ENCODE measurements around the gene CYB561.

CYB561 gene

GRCh38 chr17:63488851-63489250, 42.7 kb upstream of the CYB561 start:
- H3K27me3 ChIP-seq (ENCODE audit: control insufficient read depth in 1 of 2, insufficient read depth in 2 of 2, low read length in 2 of 2): peaks cover 0 to 8% of the 10 kb centered on the region in 2 donors
- H3K4me3 ChIP-seq (ENCODE audit: low read length in 2 of 2): no peak overlapping the region
- no peaks in the 10 kb centered on the region for H3K36me3 ChIP-seq (ENCODE audit: control insufficient read depth in 2 of 2, insufficient read depth in 2 of 2, low read length in 2 of 2)
- H3K27ac ChIP-seq (ENCODE audit: low read length): no peak overlapping the region
- H3K9ac ChIP-seq (ENCODE audit: low read length in 2 of 2): no peak overlapping the region
- no peaks in the 10 kb centered on the region for H3K9me3 ChIP-seq (ENCODE audit: control insufficient read depth in 2 of 2, low read length in 2 of 2)
- H3K4me1 ChIP-seq (ENCODE audit: control insufficient read depth, insufficient read depth, low read length): no peaks in the 10 kb centered on the region

- Histone ChIP-seq H3K4me3 (ENCODE audit: low read length in 2 of 2) (no peak overlapping the region), H3K27me3 (ENCODE audit: control insufficient read depth in 1 of 2, insufficient read depth in 2 of 2, low read length in 2 of 2) (peaks cover 3 to 8% of the 10 kb centered on the region in 2 donors), H3K27ac (ENCODE audit: low read length) (no peak overlapping the region), H3K4me1 (ENCODE audit: control insufficient read depth, insufficient read depth, low read length) (no peaks in the 10 kb centered on the region), H3K9me3 (ENCODE audit: control insufficient read depth in 2 of 2, low read length in 2 of 2) (no peaks in the 10 kb centered on the region), H3K36me3 (ENCODE audit: control insufficient read depth in 2 of 2, insufficient read depth in 2 of 2, low read length in 2 of 2) (no peaks in the 10 kb centered on the region), H3K9ac (ENCODE audit: low read length in 2 of 2) (no peak overlapping the region)
These were observed 40.9 kb upstream of the CYB561 start for GRCh38 chr17:63487014-63487339.

GRCh38 chr17:63486317-63487013, 40.4 kb upstream of the CYB561 start:
- no peak overlapping the region for H3K4me3 ChIP-seq (ENCODE audit: low read length in 2 of 2)
- H3K4me1 ChIP-seq (ENCODE audit: control insufficient read depth, insufficient read depth, low read length): no peaks in the 10 kb centered on the region
- H3K27me3 ChIP-seq (ENCODE audit: control insufficient read depth in 1 of 2, insufficient read depth in 2 of 2, low read length in 2 of 2): peaks cover 3 to 8% of the 10 kb centered on the region in 2 donors
- H3K9ac ChIP-seq (ENCODE audit: low read length in 2 of 2): no peak overlapping the region
- no peaks in the 10 kb centered on the region for H3K9me3 ChIP-seq (ENCODE audit: control insufficient read depth in 2 of 2, low read length in 2 of 2)
- H3K27ac ChIP-seq (ENCODE audit: low read length): no peak overlapping the region
- H3K36me3 ChIP-seq (ENCODE audit: control insufficient read depth in 2 of 2, insufficient read depth in 2 of 2, low read length in 2 of 2): no peaks in the 10 kb centered on the region

GRCh38 chr17:63483655-63484575, 37.8 kb upstream of the CYB561 start:
- Histone ChIP-seq H3K4me1 (ENCODE audit: control insufficient read depth, insufficient read depth, low read length) (no peaks in the 10 kb centered on the region), H3K9me3 (ENCODE audit: control insufficient read depth in 2 of 2, low read length in 2 of 2) (no peaks in the 10 kb centered on the region), H3K27ac (ENCODE audit: low read length) (no peak overlapping the region), H3K36me3 (ENCODE audit: control insufficient read depth in 2 of 2, insufficient read depth in 2 of 2, low read length in 2 of 2) (no peaks in the 10 kb centered on the region), H3K9ac (ENCODE audit: low read length in 2 of 2) (no peak overlapping the region), H3K27me3 (ENCODE audit: control insufficient read depth in 1 of 2, insufficient read depth in 2 of 2, low read length in 2 of 2) (peaks cover 8 to 26% of the 10 kb centered on the region in 2 donors), H3K4me3 (ENCODE audit: low read length in 2 of 2) (no peak overlapping the region)

- Histone ChIP-seq H3K9ac (ENCODE audit: low read length in 2 of 2) (no peak overlapping the region), H3K27me3 (ENCODE audit: control insufficient read depth in 1 of 2, insufficient read depth in 2 of 2, low read length in 2 of 2) (peaks cover 14 to 33% of the 10 kb centered on the region in 2 donors), H3K4me3 (ENCODE audit: low read length in 2 of 2) (no peak overlapping the region), H3K9me3 (ENCODE audit: control insufficient read depth in 2 of 2, low read length in 2 of 2) (no peaks in the 10 kb centered on the region), H3K36me3 (ENCODE audit: control insufficient read depth in 2 of 2, insufficient read depth in 2 of 2, low read length in 2 of 2) (no peaks in the 10 kb centered on the region), H3K27ac (ENCODE audit: low read length) (no peak overlapping the region), H3K4me1 (ENCODE audit: control insufficient read depth, insufficient read depth, low read length) (peaks cover 4% of the 10 kb centered on the region)
These were observed 36.9 kb upstream of the CYB561 start for GRCh38 chr17:63483038-63483437.

- Histone ChIP-seq H3K9ac (ENCODE audit: low read length in 2 of 2) (no peak overlapping the region), H3K9me3 (ENCODE audit: control insufficient read depth in 2 of 2, low read length in 2 of 2) (no peaks in the 10 kb centered on the region), H3K27ac (ENCODE audit: low read length) (no peak overlapping the region), H3K36me3 (ENCODE audit: control insufficient read depth in 2 of 2, insufficient read depth in 2 of 2, low read length in 2 of 2) (no peaks in the 10 kb centered on the region), H3K4me3 (ENCODE audit: low read length in 2 of 2) (no peak overlapping the region), H3K27me3 (ENCODE audit: control insufficient read depth in 1 of 2, insufficient read depth in 2 of 2, low read length in 2 of 2) (peaks cover 18 to 39% of the 10 kb centered on the region in 2 donors), H3K4me1 (ENCODE audit: control insufficient read depth, insufficient read depth, low read length) (peaks cover 9% of the 10 kb centered on the region)
These were observed 36.4 kb upstream of the CYB561 start for GRCh38 chr17:63482509-63482908.

- no peak overlapping the region for H3K27ac ChIP-seq (ENCODE audit: low read length)
- no peaks in the 10 kb centered on the region for H3K9me3 ChIP-seq (ENCODE audit: control insufficient read depth in 2 of 2, low read length in 2 of 2)
- peaks cover 18% of the 10 kb centered on the region for H3K4me1 ChIP-seq (ENCODE audit: control insufficient read depth, insufficient read depth, low read length)
- peaks cover 18 to 47% of the 10 kb centered on the region in 2 donors for H3K27me3 ChIP-seq (ENCODE audit: control insufficient read depth in 1 of 2, insufficient read depth in 2 of 2, low read length in 2 of 2)
- H3K9ac ChIP-seq (ENCODE audit: low read length in 2 of 2): no peak overlapping the region
- no peaks in the 10 kb centered on the region for H3K36me3 ChIP-seq (ENCODE audit: control insufficient read depth in 2 of 2, insufficient read depth in 2 of 2, low read length in 2 of 2)
- no peak overlapping the region for H3K4me3 ChIP-seq (ENCODE audit: low read length in 2 of 2)
These were observed 35.4 kb upstream of the CYB561 start for GRCh38 chr17:63481488-63481870.

- Histone ChIP-seq H3K4me1 (ENCODE audit: control insufficient read depth, insufficient read depth, low read length) (peaks cover 18% of the 10 kb centered on the region), H3K9ac (ENCODE audit: low read length in 2 of 2) (no peak overlapping the region), H3K4me3 (ENCODE audit: low read length in 2 of 2) (no peak overlapping the region), H3K27me3 (ENCODE audit: control insufficient read depth in 1 of 2, insufficient read depth in 2 of 2, low read length in 2 of 2) (peaks cover 20 to 48% of the 10 kb centered on the region in 2 donors), H3K36me3 (ENCODE audit: control insufficient read depth in 2 of 2, insufficient read depth in 2 of 2, low read length in 2 of 2) (no peaks in the 10 kb centered on the region), H3K27ac (ENCODE audit: low read length) (no peak overlapping the region), H3K9me3 (ENCODE audit: control insufficient read depth in 2 of 2, low read length in 2 of 2) (no peaks in the 10 kb centered on the region)
These were observed 34.9 kb upstream of the CYB561 start for GRCh38 chr17:63480826-63481487.

GRCh38 chr17:63480192-63480784, 34.2 kb upstream of the CYB561 start:
- Histone ChIP-seq H3K27me3 (ENCODE audit: control insufficient read depth in 1 of 2, insufficient read depth in 2 of 2, low read length in 2 of 2) (peaks cover 25 to 53% of the 10 kb centered on the region in 2 donors), H3K9ac (ENCODE audit: low read length in 2 of 2) (no peak overlapping the region), H3K27ac (ENCODE audit: low read length) (no peak overlapping the region), H3K4me3 (ENCODE audit: low read length in 2 of 2) (no peak overlapping the region), H3K4me1 (ENCODE audit: control insufficient read depth, insufficient read depth, low read length) (peaks cover 20% of the 10 kb centered on the region), H3K9me3 (ENCODE audit: control insufficient read depth in 2 of 2, low read length in 2 of 2) (no peaks in the 10 kb centered on the region), H3K36me3 (ENCODE audit: control insufficient read depth in 2 of 2, insufficient read depth in 2 of 2, low read length in 2 of 2) (no peaks in the 10 kb centered on the region)

GRCh38 chr17:63479495-63480184, 33.5 kb upstream of the CYB561 start:
- Histone ChIP-seq H3K9me3 (ENCODE audit: control insufficient read depth in 2 of 2, low read length in 2 of 2) (no peaks in the 10 kb centered on the region), H3K27ac (ENCODE audit: low read length) (no peak overlapping the region), H3K4me1 (ENCODE audit: control insufficient read depth, insufficient read depth, low read length) (peaks cover 20% of the 10 kb centered on the region), H3K36me3 (ENCODE audit: control insufficient read depth in 2 of 2, insufficient read depth in 2 of 2, low read length in 2 of 2) (no peaks in the 10 kb centered on the region), H3K27me3 (ENCODE audit: control insufficient read depth in 1 of 2, insufficient read depth in 2 of 2, low read length in 2 of 2) (peaks cover 25 to 53% of the 10 kb centered on the region in 2 donors), H3K4me3 (ENCODE audit: low read length in 2 of 2) (no peak overlapping the region), H3K9ac (ENCODE audit: low read length in 2 of 2) (no peak overlapping the region)

Data from stomach smooth muscle (tissue), 2 donors.